H9 (cell line): ENCODE measurements around the gene NUPR1. TPM values are rescaled to one million over a fixed set of nuclear protein-coding genes. Genes with fewer than 3 reads are reported as not detected.

Experiments used
- DNase-seq: peaks from one replicate; pipeline ENCODE4 v3.0.0-alpha.2; 2017
- H2AFZ ChIP-seq: one replicate; pipeline ENCODE4 v1.6.1; 2013; ENCODE audit warnings: mild to moderate bottlenecking, low read length, control low read depth, moderate library complexity
- H2AK5ac ChIP-seq: 2 replicates; pipeline ENCODE4 v1.6.1; 2013; ENCODE audit warnings: low read length, control low read depth, mixed read lengths; ENCODE audit not compliant: insufficient read length
- H2BK120ac ChIP-seq: one replicate; pipeline ENCODE4 v1.6.1; 2013; ENCODE audit warnings: low read depth, mild to moderate bottlenecking, low read length, control low read depth, inconsistent platforms; ENCODE audit not compliant: poor library complexity, severe bottlenecking
- H2BK12ac ChIP-seq: 2 replicates; pipeline ENCODE4 v1.6.1; 2013; ENCODE audit warnings: low read length, control low read depth, mixed read lengths, low read depth; ENCODE audit not compliant: insufficient read length
- H2BK15ac ChIP-seq: 2 replicates; pipeline ENCODE4 v1.6.1; 2013; ENCODE audit warnings: low read depth, low read length, control low read depth
- H2BK20ac ChIP-seq: one replicate; pipeline ENCODE4 v1.6.1; 2013; ENCODE audit warnings: low read depth, mild to moderate bottlenecking, low read length, control low read depth, inconsistent platforms; ENCODE audit not compliant: poor library complexity, severe bottlenecking
- H2BK5ac ChIP-seq: 2 replicates; pipeline ENCODE4 v1.6.1; 2013; ENCODE audit warnings: low read length, control low read depth, mixed read lengths; ENCODE audit not compliant: insufficient read length
- H3K14ac ChIP-seq: 2 replicates; pipeline ENCODE4 v1.6.1; 2013; ENCODE audit warnings: low read length, control low read depth; ENCODE audit not compliant: insufficient read depth
- H3K18ac ChIP-seq: 2 replicates; pipeline ENCODE4 v1.6.1; 2013; ENCODE audit warnings: low read depth, mild to moderate bottlenecking, mixed read lengths, low read length, control low read depth; ENCODE audit not compliant: insufficient read length
- H3K23ac ChIP-seq: 2 replicates; pipeline ENCODE4 v1.6.1; 2013; ENCODE audit warnings: low read length, control low read depth, mixed read lengths, low read depth; ENCODE audit not compliant: insufficient read length
- H3K23me2 ChIP-seq: 2 replicates; pipeline ENCODE4 v1.6.1; 2013; ENCODE audit warnings: low read depth, mild to moderate bottlenecking, mixed read lengths, low read length, control low read depth; ENCODE audit not compliant: insufficient read length, poor library complexity, severe bottlenecking
- H3K27ac ChIP-seq: 2 replicates; pipeline ENCODE4 v1.5.1; 2013; ENCODE audit warnings: low read length, control low read depth, mixed read lengths, low read depth; ENCODE audit not compliant: insufficient read length
- H3K27me3 ChIP-seq: 2 replicates; pipeline ENCODE4 v1.6.1; 2013; ENCODE audit warnings: low read length, control low read depth, inconsistent platforms; ENCODE audit not compliant: insufficient read depth
- H3K4ac ChIP-seq: 2 replicates; pipeline ENCODE4 v1.6.1; 2013; ENCODE audit warnings: low read depth, mild to moderate bottlenecking, control low read depth, inconsistent platforms, low read length, moderate library complexity
- H3K4me1 ChIP-seq: 2 replicates; pipeline ENCODE4 v1.6.1; 2013; ENCODE audit warnings: low read length, control low read depth, inconsistent platforms; ENCODE audit not compliant: insufficient read depth
- H3K4me2 ChIP-seq: 2 replicates; pipeline ENCODE4 v1.6.1; 2013; ENCODE audit warnings: low read length, control low read depth, mixed read lengths; ENCODE audit not compliant: insufficient read length, insufficient read depth
- H3K56ac ChIP-seq: 2 replicates; pipeline ENCODE4 v1.6.1; 2013; ENCODE audit warnings: low read depth, mild to moderate bottlenecking, mixed read lengths, low read length, control low read depth; ENCODE audit not compliant: insufficient read length
- H3K79me1 ChIP-seq: 2 replicates; pipeline ENCODE4 v1.6.1; 2013; ENCODE audit warnings: low read depth, mild to moderate bottlenecking, moderate library complexity, low read length, control low read depth, inconsistent platforms; ENCODE audit not compliant: insufficient read depth, poor library complexity, severe bottlenecking
- H3K79me2 ChIP-seq: 2 replicates; pipeline ENCODE4 v1.6.1; 2013; ENCODE audit warnings: low read length, control low read depth, inconsistent platforms; ENCODE audit not compliant: insufficient read depth
- H3K9ac ChIP-seq: 2 replicates; pipeline ENCODE4 v1.6.1; 2013; ENCODE audit warnings: low read length, control low read depth, mixed read lengths; ENCODE audit not compliant: insufficient read length; ENCODE audit errors: extremely low read depth
- H3K9me3 ChIP-seq: one replicate; pipeline ENCODE4 v1.6.1; 2013; ENCODE audit warnings: low read depth, low read length, inconsistent platforms; ENCODE audit not compliant: control insufficient read depth
- H3T11ph ChIP-seq: one replicate; pipeline ENCODE4 v1.6.1; 2013; ENCODE audit warnings: mild to moderate bottlenecking, low read length, control low read depth, inconsistent platforms
- H4K20me1 ChIP-seq: one replicate; pipeline ENCODE4 v1.6.1; 2013; ENCODE audit not compliant: control insufficient read depth, insufficient read length, insufficient read depth
- H4K5ac ChIP-seq: 2 replicates; pipeline ENCODE4 v1.6.1; 2013; ENCODE audit warnings: low read depth, mild to moderate bottlenecking, mixed read lengths, low read length, control low read depth; ENCODE audit not compliant: insufficient read length
- H4K8ac ChIP-seq: replicated peaks from 2 replicates; pipeline ENCODE4 v1.6.1; 2013; ENCODE audit warnings: low read length, control low read depth, mixed read lengths, low read depth; ENCODE audit not compliant: insufficient read length
- H4K91ac ChIP-seq: 2 replicates; pipeline ENCODE4 v1.6.1; 2013; ENCODE audit warnings: low read depth, mild to moderate bottlenecking, moderate library complexity, mixed read lengths, low read length, control low read depth; ENCODE audit not compliant: insufficient read length
- H3K27ac Mint-ChIP-seq, 3 experiments: 2 replicates in 2 of 3; 3 replicates in 1 of 3; pipeline ENCODE4 v1.8.0; 2020 to 2021; ENCODE audit warnings: mixed read lengths in 3 of 3, mild to moderate bottlenecking in 1 of 3, moderate library complexity in 1 of 3
- H3K27me3 Mint-ChIP-seq: 2 replicates; pipeline ENCODE4 v1.8.0; 2021; ENCODE audit warnings: low read depth, mild to moderate bottlenecking, moderate library complexity, mixed read lengths
- H3K36me3 Mint-ChIP-seq, 3 experiments: 2 replicates in 2 of 3; 3 replicates in 1 of 3; pipeline ENCODE4 v1.8.0; 2020 to 2021; ENCODE audit warnings: low read depth in 3 of 3, mixed read lengths in 3 of 3; ENCODE audit not compliant: insufficient read depth in 1 of 3
- H3K4me1 Mint-ChIP-seq, 2 experiments: 2 replicates each; pipeline ENCODE4 v1.8.0; 2020; ENCODE audit warnings: mixed read lengths in 2 of 2
- H3K4me3 Mint-ChIP-seq, 2 experiments: 2 replicates in 1 of 2; 3 replicates in 1 of 2; pipeline ENCODE4 v1.8.0; 2020 to 2021; ENCODE audit warnings: mild to moderate bottlenecking in 2 of 2, mixed read lengths in 2 of 2, moderate library complexity in 1 of 2
- H3K9me3 Mint-ChIP-seq, 2 experiments: 2 replicates in 1 of 2; 3 replicates in 1 of 2; pipeline ENCODE4 v1.8.0; 2020; ENCODE audit warnings: mild to moderate bottlenecking in 2 of 2, mixed read lengths in 2 of 2, moderate library complexity in 1 of 2
- WGBS: extraction: QIAGEN DNeasy Blood & Tissue Kit; methylation state at CpG from one replicate; pipeline ENCODE4 v1.1.7; 2013; ENCODE audit warnings: missing lambda C conversion rate, low lambda C conversion rate, mixed read lengths; ENCODE audit not compliant: insufficient read length; ENCODE audit errors: extremely low coverage; 5-methylcytosine and 5-hydroxymethylcytosine counted together
- total RNA-seq: library from RNA; stranded (reverse); gene quantifications from 2 replicates; pipeline ENCODE4 v1.2.1, GENCODE V29; 2021
- TF ChIP-seq, protein P1 (sequence below): fragments of 200-600 bp; sonication (generic); conservative IDR thresholded peaks from 3 replicates; pipeline ENCODE4 v1.8.0; 2021; ENCODE audit warnings: antibody characterized with exemption, mild to moderate bottlenecking

The NUPR1 gene
- total RNA-seq, 1 experiment from 2014 or later = 0.35 TPM

DNA sequence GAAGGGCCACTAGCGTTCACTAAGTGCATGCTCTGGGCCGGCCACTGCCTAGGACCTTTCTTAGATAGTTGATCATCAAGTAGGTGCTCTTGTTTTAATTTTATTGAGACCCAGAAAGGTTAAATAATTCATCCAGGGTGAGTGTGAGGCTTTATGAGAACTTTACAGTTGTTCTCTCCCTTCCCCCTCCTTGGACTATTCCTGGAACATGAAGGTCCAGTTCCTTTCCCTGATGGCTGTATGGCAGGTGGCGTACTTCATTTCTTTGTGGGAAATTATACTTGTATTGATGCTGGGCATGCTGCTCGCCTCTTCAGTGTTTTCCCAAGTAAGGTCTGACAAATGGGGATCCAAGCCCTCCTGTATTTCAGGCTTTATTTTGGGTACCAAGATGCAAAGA, 23.4 kb upstream of the NUPR1 start:
- Histone ChIP-seq H2BK15ac (no peak overlapping the region), H3K27me3 (no peaks in the 10 kb centered on the region), H3K18ac (no peak overlapping the region), H3K23ac (no peak overlapping the region), H3K4me1 (no peaks in the 10 kb centered on the region), H3K23me2 (no peaks in the 10 kb centered on the region), H4K20me1 (no peaks in the 10 kb centered on the region), H2AK5ac (no peak overlapping the region), H4K91ac (no peak overlapping the region), H4K8ac (no peak overlapping the region), H2AFZ (no peak overlapping the region), H3T11ph (no peak overlapping the region), H4K5ac (no peak overlapping the region), H3K9ac (no peak overlapping the region), H3K14ac (no peak overlapping the region), H3K79me1 (peaks cover 3% of the 10 kb centered on the region), H3K4me2 (no peak overlapping the region), H3K4ac (no peak overlapping the region), H3K27ac (no peak overlapping the region), H2BK120ac (no peak overlapping the region), H2BK12ac (no peak overlapping the region), H3K79me2 (no peaks in the 10 kb centered on the region), H2BK20ac (no peak overlapping the region), H3K9me3 (peaks cover 8% of the 10 kb centered on the region), H2BK5ac (no peak overlapping the region), H3K56ac (no peak overlapping the region)
- WGBS = no CpG with 5 or more reads among the region's 4 CpGs
- H3K4me1 Mint-ChIP-seq = no peaks in the 10 kb centered on the region
- H3K27me3 Mint-ChIP-seq = no peaks in the 10 kb centered on the region
- H3K9me3 Mint-ChIP-seq = peaks cover 12 to 17% of the 10 kb centered on the region in 2 experiments
- H3K36me3 Mint-ChIP-seq = peaks cover 22 to 32% (median 31%) of the 10 kb centered on the region in 3 experiments
- DNase-seq = no peak
- TF ChIP-seq, protein P1, sequence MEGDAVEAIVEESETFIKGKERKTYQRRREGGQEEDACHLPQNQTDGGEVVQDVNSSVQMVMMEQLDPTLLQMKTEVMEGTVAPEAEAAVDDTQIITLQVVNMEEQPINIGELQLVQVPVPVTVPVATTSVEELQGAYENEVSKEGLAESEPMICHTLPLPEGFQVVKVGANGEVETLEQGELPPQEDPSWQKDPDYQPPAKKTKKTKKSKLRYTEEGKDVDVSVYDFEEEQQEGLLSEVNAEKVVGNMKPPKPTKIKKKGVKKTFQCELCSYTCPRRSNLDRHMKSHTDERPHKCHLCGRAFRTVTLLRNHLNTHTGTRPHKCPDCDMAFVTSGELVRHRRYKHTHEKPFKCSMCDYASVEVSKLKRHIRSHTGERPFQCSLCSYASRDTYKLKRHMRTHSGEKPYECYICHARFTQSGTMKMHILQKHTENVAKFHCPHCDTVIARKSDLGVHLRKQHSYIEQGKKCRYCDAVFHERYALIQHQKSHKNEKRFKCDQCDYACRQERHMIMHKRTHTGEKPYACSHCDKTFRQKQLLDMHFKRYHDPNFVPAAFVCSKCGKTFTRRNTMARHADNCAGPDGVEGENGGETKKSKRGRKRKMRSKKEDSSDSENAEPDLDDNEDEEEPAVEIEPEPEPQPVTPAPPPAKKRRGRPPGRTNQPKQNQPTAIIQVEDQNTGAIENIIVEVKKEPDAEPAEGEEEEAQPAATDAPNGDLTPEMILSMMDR = no peak
- H3K4me3 Mint-ChIP-seq = no peak overlapping the region
- H3K27ac Mint-ChIP-seq = no peak overlapping the region
